ENCODE results near the gene GLCE. TPM values are rescaled to one million over a fixed set of nuclear protein-coding genes. Genes with fewer than 3 reads are reported as not detected.

Gene GLCE
- polyA plus RNA-seq, 1 experiment: 48.1 TPM

- no peak for DNase-seq (ENCODE audit: low read depth, low spot score)
- CTCF ChIA-PET: interaction anchor here (0.7 to 1.0 kb wide), 2 partner anchors 9 to 91 kb away, joined by 3 to 6 read pairs; no protein-coding TSS in a partner anchor
- Histone ChIP-seq H3K27ac (ENCODE audit: low read depth, low read length) (peak overlapping the region; percentile 84), H3K9me3 (ENCODE audit: control insufficient read depth, insufficient read depth, low read length) (no peaks in the 10 kb centered on the region), H3K27me3 (ENCODE audit: control insufficient read depth, insufficient read depth, low read length) (no peaks in the 10 kb centered on the region), H3K4me3 (ENCODE audit: low read depth, low read length) (no peak overlapping the region)
- TF ChIP-seq CTCF (IDR thresholded peaks at IDR 0.05; ENCODE audit: low read depth, low read length): no peak
- POLR2A ChIA-PET: no interaction called here
Measured at GRCh38 chr15:69302929-69303328, 142.5 kb downstream of the GLCE start.

GRCh38 chr15:69303337-69304181 lies 143.1 kb downstream of the GLCE start:
- H3K27ac ChIP-seq (ENCODE audit: low read depth, low read length): peak overlapping the region; percentile 84
- TF ChIP-seq CTCF (IDR thresholded peaks at IDR 0.05; ENCODE audit: low read depth, low read length): peak; percentile 12; the same call in 1 of the 2 replicates
- no peak overlapping the region for H3K4me3 ChIP-seq (ENCODE audit: low read depth, low read length)
- POLR2A ChIA-PET: interaction anchor here (0.6 to 1.3 kb wide), 3 partner anchors 14 to 110 kb away, joined by 4 to 5 read pairs (median 4); partner anchors contain the start of gene KIF23
- no peaks in the 10 kb centered on the region for H3K9me3 ChIP-seq (ENCODE audit: control insufficient read depth, insufficient read depth, low read length)
- no peak for DNase-seq (ENCODE audit: low read depth, low spot score)
- H3K27me3 ChIP-seq (ENCODE audit: control insufficient read depth, insufficient read depth, low read length): no peaks in the 10 kb centered on the region
- CTCF ChIA-PET: interaction anchor here (0.7 to 1.0 kb wide), 5 partner anchors 10 to 238 kb away, joined by 3 to 6 read pairs (median 3); no protein-coding TSS in a partner anchor

- Histone ChIP-seq H3K27me3 (ENCODE audit: control insufficient read depth, insufficient read depth, low read length) (no peaks in the 10 kb centered on the region), H3K27ac (ENCODE audit: low read depth, low read length) (peak overlapping the region; percentile 84), H3K9me3 (ENCODE audit: control insufficient read depth, insufficient read depth, low read length) (no peaks in the 10 kb centered on the region), H3K4me3 (ENCODE audit: low read depth, low read length) (no peak overlapping the region)
- peak; percentile 61 for DNase-seq (ENCODE audit: low read depth, low spot score)
- ChIA-PET POLR2A (interaction anchor here (0.7 to 1.3 kb wide), 3 partner anchors 14 to 110 kb away, joined by 3 to 5 read pairs (median 4); partner anchors contain the start of gene KIF23), CTCF (interaction anchor here (0.8 to 0.9 kb wide), 2 partner anchors 57 to 159 kb away, joined by 3 read pairs; no protein-coding TSS in a partner anchor)
- TF ChIP-seq CTCF (IDR thresholded peaks at IDR 0.05; ENCODE audit: low read depth, low read length): no peak
Measured at GRCh38 chr15:69304182-69304545, 143.7 kb downstream of the GLCE start.

GRCh38 chr15:69305204-69305931 lies 144.9 kb downstream of the GLCE start:
- peak; percentile 62 for DNase-seq (ENCODE audit: low read depth, low spot score)
- Histone ChIP-seq H3K9me3 (ENCODE audit: control insufficient read depth, insufficient read depth, low read length) (no peaks in the 10 kb centered on the region), H3K27ac (ENCODE audit: low read depth, low read length) (peak overlapping the region; percentile 84), H3K27me3 (ENCODE audit: control insufficient read depth, insufficient read depth, low read length) (no peaks in the 10 kb centered on the region), H3K4me3 (ENCODE audit: low read depth, low read length) (no peak overlapping the region)
- CTCF ChIA-PET: no interaction called here
- POLR2A ChIA-PET: no interaction called here
- no peak for TF ChIP-seq CTCF (IDR thresholded peaks at IDR 0.05; ENCODE audit: low read depth, low read length)

Data from AG04450 (cell line).